Middle frontal gyrus (tissue), 1 donor: ENCODE data around the gene ERN1.

ENCODE experiments used
- DNase-seq: peaks from one replicate; pipeline ENCODE4 v3.0.0-alpha.2; 2015; ENCODE audit warnings: low spot score; ENCODE audit errors: extremely low spot score

ERN1 gene

DNA sequence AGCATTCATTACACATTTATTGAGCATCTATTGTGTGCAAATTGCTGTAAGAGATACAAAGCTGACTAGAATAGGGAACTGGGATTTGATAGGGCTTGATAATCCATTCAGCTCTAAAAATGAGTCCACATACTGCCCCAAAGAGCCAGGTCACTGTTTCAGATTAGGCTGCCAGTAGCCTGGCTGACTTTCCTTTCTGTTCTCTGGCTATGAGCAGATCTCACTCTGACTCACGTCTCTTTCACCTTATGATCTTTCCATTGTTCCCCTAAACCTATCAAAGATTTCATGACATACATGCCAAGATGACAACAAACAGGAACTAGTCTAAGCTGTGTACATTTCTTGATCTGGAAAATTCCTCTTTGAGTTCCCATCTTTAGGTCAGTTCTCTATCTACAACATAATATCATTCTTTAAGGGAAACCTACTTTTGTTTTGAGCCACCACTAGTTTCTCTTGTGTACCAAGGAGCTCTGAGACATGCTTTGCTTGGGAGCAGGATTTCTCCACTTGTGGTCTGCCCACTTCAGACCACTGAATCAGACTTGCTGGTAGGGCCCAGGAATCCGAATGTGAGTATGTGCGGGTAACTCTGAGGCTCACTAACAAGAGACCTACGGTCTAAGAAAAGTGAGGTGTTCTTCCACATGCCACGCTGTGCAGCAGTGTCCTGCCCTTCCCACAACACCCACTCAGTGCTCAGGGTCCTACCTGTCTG, 68.6 kb downstream of the ERN1 start:
- no peak for DNase-seq

GRCh38 chr17:64060331-64060730, 69.6 kb downstream of the ERN1 start:
- no peak for DNase-seq

GRCh38 chr17:64059756-64060155, 70.2 kb downstream of the ERN1 start:
- no peak for DNase-seq

DNA sequence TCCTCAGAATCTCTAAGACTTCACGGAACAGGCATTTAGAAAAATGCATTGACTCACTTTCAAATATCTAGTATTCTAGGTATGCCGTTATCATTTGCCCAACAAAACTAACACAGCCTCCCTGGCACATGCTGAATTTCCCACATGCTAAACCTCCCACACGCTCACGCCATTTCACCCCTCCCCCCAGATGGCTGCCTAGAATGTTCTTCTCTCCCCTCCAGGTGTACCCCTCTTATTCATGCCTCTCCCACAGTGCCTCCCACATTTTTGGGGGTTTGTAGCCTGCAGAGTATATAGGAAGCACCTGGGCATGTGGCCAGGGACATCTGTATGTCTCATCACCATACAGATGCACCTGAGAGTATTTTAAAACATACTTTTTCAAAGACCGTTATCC, 71.3 kb downstream of the ERN1 start:
- no peak for DNase-seq

- no peak for DNase-seq
Observed at GRCh38 chr17:64057701-64058263, 72.2 kb downstream of the ERN1 start.

DNA sequence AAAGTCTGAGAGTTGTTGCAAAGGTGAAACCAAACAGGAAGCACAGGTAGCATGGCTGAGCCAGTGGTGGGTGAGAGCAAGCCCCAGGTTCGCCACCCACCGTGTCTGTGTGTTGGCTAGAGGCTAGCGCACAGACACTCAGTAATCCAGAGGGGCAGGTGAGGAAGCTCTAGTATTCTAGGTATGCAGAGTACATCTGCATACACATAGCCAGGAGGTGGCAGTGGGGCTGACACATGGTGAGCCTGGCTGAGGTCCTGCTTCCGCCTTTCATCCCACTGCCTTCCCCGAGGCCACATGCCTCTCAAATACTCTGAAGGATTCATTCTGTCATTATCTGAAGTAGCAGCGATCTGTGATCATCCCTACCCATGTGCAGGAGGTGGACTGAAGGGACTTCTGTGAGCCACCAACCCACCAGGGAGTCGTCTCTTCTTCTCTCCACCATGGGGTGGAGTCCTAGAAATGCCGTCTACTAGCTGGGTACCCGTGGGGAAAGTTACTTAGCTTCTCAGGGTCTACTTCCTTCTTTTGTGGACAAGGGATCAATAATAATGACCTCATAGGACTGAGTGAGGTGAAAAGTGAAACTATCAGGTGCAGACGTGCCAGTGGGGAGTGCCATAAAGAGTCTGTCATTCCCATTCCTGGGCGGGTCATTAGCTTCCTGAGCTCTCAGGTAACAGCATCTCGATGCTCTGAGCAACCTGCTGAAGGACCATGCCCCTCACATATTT, 73.5 kb downstream of the ERN1 start:
- no peak for DNase-seq

DNA sequence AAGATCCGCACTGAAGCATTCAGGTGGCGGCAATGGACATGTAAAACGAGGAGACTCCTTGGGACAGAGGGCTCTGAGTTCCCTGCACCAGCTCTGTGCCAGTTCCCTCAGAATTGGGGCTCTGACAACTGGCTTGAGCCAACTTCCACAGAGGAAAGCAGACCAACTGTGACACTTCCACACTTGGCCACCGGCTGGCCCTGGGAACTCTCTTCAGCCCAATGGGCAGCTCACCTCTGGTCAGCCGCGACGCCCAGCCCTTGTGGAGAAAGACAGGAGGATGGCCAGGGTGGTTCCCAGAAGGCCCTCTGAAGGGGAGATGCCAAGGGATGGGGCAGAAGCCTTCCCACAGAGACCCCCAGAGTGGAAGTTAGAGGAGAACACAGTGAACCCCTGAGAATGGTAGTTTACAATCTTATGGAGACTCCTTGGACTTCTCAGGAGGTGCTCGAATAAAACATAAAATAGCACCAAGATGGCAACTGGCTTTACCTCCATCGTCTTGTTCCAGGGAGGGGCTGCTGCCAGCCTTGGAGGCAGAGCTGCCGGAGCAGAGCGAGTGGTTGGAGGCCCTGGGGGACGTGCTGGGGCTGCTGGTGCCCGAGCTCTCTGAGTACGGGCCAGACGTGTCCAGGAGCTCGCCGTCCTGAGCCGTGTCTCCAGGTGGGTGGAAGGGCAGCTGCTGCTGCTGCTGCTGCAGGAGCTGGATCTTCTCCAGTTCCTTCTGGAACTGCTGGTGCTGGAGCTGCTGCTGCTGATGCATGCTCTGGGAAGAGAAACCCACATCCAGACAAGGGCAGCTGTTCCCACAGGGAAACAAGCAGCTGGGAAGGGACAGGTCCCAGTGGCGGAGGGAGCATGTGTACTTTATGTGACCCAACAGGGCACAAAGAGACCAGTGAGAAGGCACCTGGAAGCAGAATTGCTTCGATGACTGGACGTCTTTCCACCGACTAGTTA, 74.5 kb downstream of the ERN1 start:
- no peak for DNase-seq

DNA sequence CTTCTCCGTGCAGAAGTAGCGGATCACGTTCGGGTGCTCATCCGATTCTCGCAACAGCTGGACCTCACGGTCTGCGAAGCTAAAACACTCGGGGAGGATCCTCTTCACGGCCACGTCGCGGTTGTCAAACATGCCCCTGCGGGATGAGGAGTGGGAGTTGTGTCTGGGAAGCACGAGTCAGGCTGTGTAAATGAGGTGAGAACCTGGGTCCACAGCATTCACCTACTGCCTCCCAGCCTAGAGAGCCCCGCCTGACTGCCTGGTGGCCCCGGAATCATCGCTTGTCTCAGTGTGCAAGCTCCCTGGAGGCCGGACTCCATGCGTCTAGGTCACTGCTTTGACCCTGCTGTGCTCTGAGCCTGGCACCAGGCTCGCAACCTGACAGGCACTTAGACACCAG, 75.6 kb downstream of the ERN1 start:
- DNase-seq, result no peak

GRCh38 chr17:64053101-64053500, 76.8 kb downstream of the ERN1 start:
- DNase-seq, result no peak

DNA sequence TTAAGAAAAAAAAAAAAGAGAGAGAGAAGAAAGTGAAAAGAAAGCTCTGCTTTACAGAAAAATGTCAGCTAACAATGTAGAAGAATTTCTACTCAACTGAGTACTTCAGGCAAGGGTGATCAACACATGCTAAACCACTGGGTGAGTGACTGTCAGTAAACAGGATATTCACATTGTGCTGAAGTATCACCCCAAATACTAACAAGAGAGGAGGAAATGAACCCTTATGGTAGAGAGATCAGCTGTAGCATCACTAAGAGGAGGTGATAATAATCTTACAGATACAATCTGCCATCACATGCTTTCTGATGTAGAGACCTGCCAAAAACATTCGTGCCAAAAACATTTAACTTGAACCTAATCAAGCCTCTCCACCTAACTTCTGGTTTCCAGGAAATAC, 78.8 kb downstream of the ERN1 start:
- no peak for DNase-seq

DNA sequence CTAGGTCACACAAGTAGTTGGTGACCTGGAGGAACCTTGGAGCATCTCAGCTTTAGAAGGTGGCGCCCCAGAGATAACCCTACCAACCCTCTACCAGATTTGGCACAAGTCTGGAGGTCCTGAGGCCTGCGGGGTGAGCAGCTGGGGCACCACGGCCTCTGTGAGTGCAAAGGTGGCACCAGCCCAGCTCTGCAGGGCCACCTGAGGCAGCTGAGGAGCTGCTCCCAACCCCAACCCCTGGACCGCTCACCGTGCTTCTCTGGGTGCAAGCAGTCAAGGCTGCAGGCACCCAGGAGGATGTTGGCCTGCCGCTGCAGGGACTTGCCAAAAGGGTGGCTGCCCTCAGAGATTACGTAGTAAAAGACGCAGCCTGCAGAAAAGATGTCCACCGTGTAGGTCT, 81.1 kb downstream of the ERN1 start:
- no peak for DNase-seq

DNA sequence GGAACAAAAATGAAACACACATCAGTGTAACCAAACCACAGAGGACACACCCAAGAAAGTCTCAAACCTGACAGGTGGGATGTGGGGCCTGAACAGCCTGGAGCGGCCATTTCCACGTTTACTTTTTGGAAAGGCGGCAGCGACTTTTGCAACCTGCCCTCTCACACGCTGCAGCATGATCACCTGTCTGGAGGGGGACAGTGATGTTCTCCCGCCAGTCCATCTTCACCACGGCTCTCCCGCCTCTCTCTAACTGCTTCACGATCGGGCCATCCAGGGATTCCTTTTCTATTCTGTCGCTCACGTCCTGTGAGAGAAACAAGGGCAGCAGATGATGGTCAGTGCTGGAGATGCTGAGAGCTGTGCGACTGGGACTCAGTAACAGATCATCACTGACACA, 84.8 kb downstream of the ERN1 start:
- DNase-seq, result no peak

DNA sequence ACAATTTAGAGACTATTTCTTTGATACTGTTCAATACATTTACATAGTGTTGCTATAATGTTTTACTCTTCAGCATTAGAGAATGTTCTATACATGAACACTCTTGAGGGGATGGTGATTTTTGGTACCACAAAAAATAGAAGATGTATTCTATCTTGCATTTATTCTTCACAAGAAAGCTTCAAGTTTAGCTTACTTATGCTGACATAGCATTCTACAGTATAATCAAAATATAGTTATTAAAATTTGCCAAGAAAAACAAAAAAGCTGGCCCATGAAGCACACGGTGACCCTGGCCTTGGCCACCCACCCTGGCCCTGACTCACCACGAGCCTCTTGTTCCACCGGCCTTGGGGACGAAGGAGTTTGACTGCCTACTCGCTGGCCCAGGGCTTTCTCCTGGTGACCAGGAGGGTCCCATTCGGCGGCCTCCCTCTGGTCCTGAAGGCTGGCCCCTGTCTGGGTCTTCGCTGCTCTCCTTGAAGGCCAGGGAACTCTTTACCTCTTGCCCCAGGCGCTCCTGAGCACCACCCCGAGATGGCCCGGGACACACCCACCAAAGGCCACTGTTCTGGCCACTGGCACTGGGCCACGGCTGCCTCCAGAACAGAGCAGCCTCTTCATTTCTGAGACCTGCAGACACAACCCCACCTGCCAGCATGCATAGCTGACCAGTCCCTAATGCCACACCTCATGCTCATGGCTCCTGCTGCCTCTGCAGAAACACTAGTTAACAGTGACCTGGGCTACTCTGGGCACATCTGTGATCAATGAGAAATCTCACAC, 87.1 kb downstream of the ERN1 start:
- DNase-seq, result no peak

GRCh38 chr17:64041912-64042311, 88.0 kb downstream of the ERN1 start:
- DNase-seq, result no peak

- DNase-seq, result no peak
Observed at GRCh38 chr17:64040206-64040605, 89.7 kb downstream of the ERN1 start.

DNA sequence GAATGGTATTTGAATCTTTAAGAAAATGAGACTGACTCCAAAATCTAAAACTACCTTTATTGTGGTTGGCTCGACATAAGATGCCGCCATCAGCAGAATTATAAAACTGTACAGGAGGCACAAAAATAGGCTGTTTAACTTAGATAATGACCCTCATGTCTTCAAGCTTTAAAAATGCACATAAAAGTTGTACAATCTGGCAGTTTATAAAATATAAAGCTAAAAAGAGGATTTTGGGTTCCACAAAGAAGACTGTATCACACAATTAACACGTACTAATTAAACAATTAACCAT, 90.9 kb downstream of the ERN1 start:
- DNase-seq, result no peak

DNA sequence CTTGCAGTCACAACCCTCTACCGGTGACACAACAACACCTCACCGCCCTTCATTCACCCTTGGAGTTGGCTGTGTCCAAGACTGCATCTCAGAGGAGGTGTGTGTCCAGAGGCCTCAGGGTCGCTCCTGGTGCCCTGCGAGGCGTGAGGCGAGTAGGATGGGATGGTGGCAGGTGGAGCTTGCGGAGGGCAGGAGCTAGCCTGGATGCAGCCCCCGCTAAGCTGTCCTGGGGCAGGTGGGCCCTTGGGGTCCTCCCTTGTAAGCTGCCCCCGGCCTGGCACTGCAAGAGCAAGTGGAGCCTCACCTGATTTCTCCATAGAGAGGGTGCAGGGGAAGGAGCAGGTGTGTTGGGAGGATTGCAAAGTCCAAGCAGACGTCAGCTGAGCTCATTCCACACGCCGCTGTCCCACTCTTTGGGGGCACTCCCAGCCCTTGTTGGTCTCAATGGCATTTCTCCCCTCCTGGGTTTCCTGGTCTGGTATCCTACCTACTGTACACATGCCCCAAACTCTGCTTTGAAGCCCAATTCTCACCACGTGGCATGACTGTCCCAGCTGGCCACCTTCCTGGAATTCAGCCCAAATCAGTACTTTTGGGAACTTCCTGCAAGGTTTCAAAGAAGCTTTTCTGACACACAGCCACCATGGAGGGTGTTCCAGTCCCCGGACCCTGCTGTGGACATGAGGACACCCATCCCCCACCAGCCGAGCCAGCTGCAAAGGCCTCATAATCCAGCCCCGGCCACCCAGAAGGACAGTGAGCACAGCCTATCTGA, 91.4 kb downstream of the ERN1 start:
- DNase-seq, result no peak

GRCh38 chr17:64037802-64038201, 92.1 kb downstream of the ERN1 start:
- DNase-seq, result no peak

GRCh38 chr17:64037180-64037579, 92.8 kb downstream of the ERN1 start:
- no peak for DNase-seq

- DNase-seq, result no peak
Observed at GRCh38 chr17:64036198-64036922, 93.6 kb downstream of the ERN1 start.
